Spleen (tissue), 7 donors: Measurements from ENCODE around the gene RPL23.

ENCODE experiments used
- CTCF ChIP-seq, 11 experiments: fragments of 200-600 bp in 7 of 11; fragments of 450-650 bp in 4 of 11; sonication (generic) in 4 of 11; IDR thresholded peaks in 8 of 11; conservative IDR thresholded peaks in 3 of 11; 1 replicate in 7 of 11; 2 replicates in 4 of 11; pipeline versions ENCODE4 v1.4.0 to v1.8.0; 2016 to 2021; ENCODE audit warnings: antibody characterized with exemption in 11 of 11, inconsistent platforms in 4 of 11, mild to moderate bottlenecking in 1 of 11
- POLR2A ChIP-seq, 3 donors: fragments of 450-650 bp; IDR thresholded peaks; one replicate each; pipeline ENCODE4 v1.5.1; 2017; ENCODE audit warnings: antibody characterized with exemption in 3 of 3, mild to moderate bottlenecking in 1 of 3
- POLR2AphosphoS5 ChIP-seq, 3 donors: sonication (generic); formaldehyde crosslinking; IDR thresholded peaks; one replicate each; pipeline ENCODE4 v1.5.1; 2017; ENCODE audit warnings: antibody characterized with exemption in 3 of 3
- donor health status: DM: no; HTN: no; CAD: no; lungs with moderate emphysema.
- donor health status: DM: no; HTN: no; CAD: no.
- donor health status: DM: no; HTN: no; CAD: no.

DNA sequence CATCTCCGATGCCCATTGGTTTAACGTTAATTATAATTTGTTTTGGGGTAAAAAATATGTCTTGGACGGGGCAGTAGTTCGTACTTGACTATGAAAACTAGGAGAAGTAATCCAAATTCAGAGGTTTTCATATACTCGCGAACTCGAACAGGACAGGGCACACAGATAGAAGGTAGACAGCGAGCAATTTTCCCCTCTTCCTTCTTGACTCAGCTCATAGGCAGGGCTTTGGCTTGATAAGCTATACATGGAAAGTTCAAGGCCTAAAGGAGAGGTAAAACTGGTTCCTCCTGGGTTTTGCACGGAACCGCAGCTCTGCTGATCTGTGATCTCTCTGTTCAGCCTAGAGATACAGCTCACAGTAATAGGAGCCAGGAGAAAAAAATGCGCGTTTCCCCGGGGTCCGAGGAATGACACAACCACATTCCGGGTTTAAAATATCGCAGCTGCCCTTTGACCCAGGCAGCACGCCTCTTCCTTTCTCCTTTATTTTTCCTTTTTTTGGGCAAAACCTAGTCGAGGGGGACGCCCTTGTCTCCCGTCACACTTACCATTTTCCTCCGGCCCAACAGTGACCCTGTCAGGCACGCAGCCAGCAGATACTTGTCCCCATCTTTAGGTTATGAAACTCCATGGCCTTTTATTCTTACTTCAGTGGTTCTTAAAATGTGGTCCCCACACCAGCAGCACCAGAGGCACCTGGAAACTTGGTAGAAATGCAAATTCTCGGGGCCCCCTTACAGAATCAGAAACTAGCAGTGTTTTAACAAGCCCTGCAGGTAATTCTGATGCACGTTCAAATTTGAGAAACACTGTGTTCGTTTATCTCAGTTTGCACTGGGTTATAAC is 14.7 kb upstream of the RPL23 start:
- TF ChIP-seq POLR2A (IDR thresholded peaks at IDR 0.05) (no peak), CTCF (IDR thresholded peaks at IDR 0.05 in 8 of 11, conservative IDR thresholded peaks at IDR 0.05 in 3 of 11) (no peak), POLR2AphosphoS5 (IDR thresholded peaks at IDR 0.05) (peak in 1 of 3 donors; percentile 57)
